ENCODE data around the gene GOSR1. TPM values are rescaled to one million over a fixed set of nuclear protein-coding genes. Genes with fewer than 3 reads are reported as not detected.
"Not testable (repeated sequence)": the region's sequence is repeated elsewhere in the genome, so short reads cannot be mapped to it uniquely, and the experiment has no call there.

The GOSR1 gene
- total and polyA plus RNA-seq, 12 donors, result 7.9 to 43.9 (median 32.2) TPM

GRCh38 chr17:30541802-30542201, 64.6 kb downstream of the GOSR1 start:
- no peak for TF ChIP-seq CTCF (IDR thresholded peaks at IDR 0.05)
- WGBS, 2 donors, result 86 to 87% methylated on average over 8 of the region's 8 CpGs
- ATAC-seq (no peak), DNase-seq (no peak)
- H3K4me3 ChIP-seq, result no peak overlapping the region
- H3K9me3 ChIP-seq, result no peaks in the 10 kb centered on the region
- H3K27me3 ChIP-seq, result no peaks in the 10 kb centered on the region
- H3K27ac ChIP-seq, result no peak overlapping the region
- H3K36me3 ChIP-seq, result no peaks in the 10 kb centered on the region
- intact Hi-C loops (cut with DNase I), result no loop called here
- no peaks in the 10 kb centered on the region for H3K4me1 ChIP-seq

- no peaks in the 10 kb centered on the region for H3K36me3 ChIP-seq
- intact Hi-C loops (cut with DNase I), result no loop called here
- no peaks in the 10 kb centered on the region for H3K9me3 ChIP-seq
- H3K4me1 ChIP-seq, result no peaks in the 10 kb centered on the region
- DNase-seq (no peak), ATAC-seq (no peak)
- H3K27ac ChIP-seq, result no peak overlapping the region
- TF ChIP-seq CTCF (IDR thresholded peaks at IDR 0.05), result no peak
- 57 to 70% methylated on average over 2 of the region's 2 CpGs for WGBS, 2 donors
- no peaks in the 10 kb centered on the region for H3K27me3 ChIP-seq
- no peak overlapping the region for H3K4me3 ChIP-seq
Measured at GRCh38 chr17:30543456-30543855, 66.2 kb downstream of the GOSR1 start.

GRCh38 chr17:30545024-30545423, 67.8 kb downstream of the GOSR1 start:
- no peak overlapping the region for H3K4me3 ChIP-seq
- H3K27ac ChIP-seq, result no peak overlapping the region
- no peaks in the 10 kb centered on the region for H3K9me3 ChIP-seq
- no peaks in the 10 kb centered on the region for H3K36me3 ChIP-seq
- ATAC-seq, result no peak
- WGBS, 2 donors, result 67 to 85% methylated on average over 2 of the region's 2 CpGs
- H3K27me3 ChIP-seq, result no peaks in the 10 kb centered on the region
- no peak for TF ChIP-seq CTCF (IDR thresholded peaks at IDR 0.05)
- intact Hi-C loops (cut with DNase I), result no loop called here
- no peak for DNase-seq
- no peaks in the 10 kb centered on the region for H3K4me1 ChIP-seq

GRCh38 chr17:30547778-30548573, 70.8 kb downstream of the GOSR1 start:
- no peak for TF ChIP-seq CTCF (IDR thresholded peaks at IDR 0.05)
- Histone ChIP-seq H3K27me3 (no peaks in the 10 kb centered on the region), H3K36me3 (no peaks in the 10 kb centered on the region), H3K4me1 (no peaks in the 10 kb centered on the region), H3K4me3 (no peak overlapping the region), H3K9me3 (no peaks in the 10 kb centered on the region), H3K27ac (no peak overlapping the region)
- ATAC-seq, result no peak
- no peak for DNase-seq
- WGBS, 2 donors, result 92 to 94% methylated on average over 15 of the region's 15 CpGs
- intact Hi-C loops (cut with DNase I), result no loop called here

- 91 to 95% methylated on average over 4 of the region's 4 CpGs for WGBS, 2 donors
- H3K27me3 ChIP-seq; H3K27ac ChIP-seq; H3K9me3 ChIP-seq; ATAC-seq; H3K36me3 ChIP-seq; H3K4me3 ChIP-seq; intact Hi-C loops (cut with DNase I); H3K4me1 ChIP-seq; DNase-seq: not testable (repeated sequence)
Measured at GRCh38 chr17:30549181-30549580, 72.0 kb downstream of the GOSR1 start.
